T-cell (primary cell): ENCODE measurements around the gene MYO3A. TPM values are rescaled to one million over a fixed set of nuclear protein-coding genes. Genes with fewer than 3 reads are reported as not detected.

ENCODE experiments used
- ATAC-seq, 4 experiments: fragments of 200-7000 bp in 3 of 4; fragments of 150-1000 bp in 1 of 4; cut with Tn5 transposase; replicated peaks in 1 of 4; 1 replicate in 3 of 4; 2 replicates in 1 of 4; pipeline ENCODE4 v1.10.0; 2021; ENCODE audit warnings: moderate library complexity in 3 of 4, mild to moderate bottlenecking in 2 of 4, moderate number of reproducible peaks in 1 of 4
- CTCF ChIA-PET, 2 donors: fragments of 300-600 bp; sonication (Branson Sonifier 250); formaldehyde crosslinking; loops; one replicate each; lab custom pipeline; 2022; ENCODE audit warnings: antibody characterized with exemption in 2 of 2; lab: Charles Lee
- POLR2A ChIA-PET, 2 donors: fragments of 300-600 bp; sonication (Branson Sonifier 250); formaldehyde crosslinking; loops; one replicate each; lab custom pipeline; 2022; ENCODE audit warnings: antibody characterized with exemption in 2 of 2; lab: Charles Lee
- DNase-seq, 35 experiments: peaks; one replicate each; pipeline versions ENCODE4 v3.0.0 to v3.0.0-alpha.2; 2013 to 2023
- H3K27ac ChIP-seq: one replicate; pipeline ENCODE4 v1.5.1; 2013; ENCODE audit warnings: low read length
- H3K27me3 ChIP-seq, 2 experiments: replicated peaks in 1 of 2; 1 replicate in 1 of 2; 2 replicates in 1 of 2; pipeline versions ENCODE4 v1.6.1 to v1.7.0; 2013; ENCODE audit warnings: low read length in 1 of 2, mixed read lengths in 1 of 2; ENCODE audit not compliant: control insufficient read depth in 2 of 2, insufficient read depth in 2 of 2; ENCODE audit errors: extremely low read depth in 1 of 2
- H3K36me3 ChIP-seq, 2 donors: 1 replicate in 1 of 2; 2 replicates in 1 of 2; pipeline versions ENCODE4 v1.6.1 to v1.7.0; 2013; ENCODE audit warnings: low read length in 1 of 2; ENCODE audit not compliant: control insufficient read depth in 2 of 2, insufficient read depth in 1 of 2; ENCODE audit errors: extremely low read depth in 1 of 2
- H3K4me1 ChIP-seq, 2 experiments: 1 replicate in 1 of 2; 2 replicates in 1 of 2; pipeline versions ENCODE4 v1.6.1 to v1.7.0; 2013; ENCODE audit warnings: low read length in 2 of 2, mixed read lengths in 1 of 2; ENCODE audit not compliant: insufficient read depth in 2 of 2, control insufficient read depth in 1 of 2; ENCODE audit errors: extremely low read depth in 1 of 2
- H3K4me3 ChIP-seq, 2 donors: 1 replicate in 1 of 2; 2 replicates in 1 of 2; pipeline versions ENCODE4 v1.5.1 to v1.7.0; 2013; ENCODE audit warnings: mild to moderate bottlenecking in 2 of 2, low read length in 1 of 2, moderate library complexity in 1 of 2; ENCODE audit not compliant: control insufficient read depth in 1 of 2; ENCODE audit errors: extremely low read depth in 1 of 2
- H3K9me3 ChIP-seq: 2 replicates; pipeline ENCODE4 v1.7.0; 2013
- H3K27ac Mint-ChIP-seq, 2 donors: one replicate each; pipeline ENCODE4 v1.8.0; 2020 to 2021; ENCODE audit warnings: mild to moderate bottlenecking in 2 of 2, mixed read lengths in 2 of 2
- H3K27me3 Mint-ChIP-seq, 2 donors: one replicate each; pipeline ENCODE4 v1.8.0; 2021 to 2022; ENCODE audit warnings: mixed read lengths in 2 of 2
- H3K36me3 Mint-ChIP-seq: one replicate; pipeline ENCODE4 v1.8.0; 2021; ENCODE audit warnings: mixed read lengths
- H3K4me1 Mint-ChIP-seq, 3 donors: one replicate each; pipeline ENCODE4 v1.8.0; 2020 to 2022; ENCODE audit warnings: mixed read lengths in 3 of 3, mild to moderate bottlenecking in 1 of 3
- H3K4me3 Mint-ChIP-seq, 3 donors: one replicate each; pipeline ENCODE4 v1.8.0; 2020 to 2022; ENCODE audit warnings: mild to moderate bottlenecking in 3 of 3, mixed read lengths in 3 of 3, moderate library complexity in 3 of 3
- H3K9me3 Mint-ChIP-seq, 3 donors: one replicate each; pipeline ENCODE4 v1.8.0; 2020 to 2022; ENCODE audit warnings: mixed read lengths in 3 of 3
- WGBS: methylation state at CpG from one replicate; pipeline ENCODE4 v1.1.5; 2013; ENCODE audit warnings: missing lambda C conversion rate; ENCODE audit not compliant: insufficient coverage; 5-methylcytosine and 5-hydroxymethylcytosine counted together
- total RNA-seq, 35 experiments: library from RNA in 6 of 35; stranded (reverse) in 6 of 35; fragments of 120-200 nt in 1 of 35; gene quantifications; one replicate each; pipeline versions ENCODE4 v1.2.1 to v1.2.4 and lab custom pipeline; 2013 to 2026

Gene MYO3A
- total RNA-seq, 5 donors from 2014 or later (not counting 1 experiment from before 2014, with no cell fraction given), result 0.16 to 0.46 TPM; not detected in 3

GRCh38 chr10:25966844-25967243 lies 32.8 kb downstream of the MYO3A start:
- H3K36me3 Mint-ChIP-seq, result no peaks in the 10 kb centered on the region
- H3K4me3 ChIP-seq, result no peak overlapping the region
- H3K27me3 ChIP-seq, result peaks cover 0 to 4% of the 10 kb centered on the region in 2 experiments
- H3K36me3 ChIP-seq, result no peaks in the 10 kb centered on the region
- H3K9me3 ChIP-seq, result no peaks in the 10 kb centered on the region
- no peaks in the 10 kb centered on the region for H3K4me1 Mint-ChIP-seq
- no peaks in the 10 kb centered on the region for H3K4me1 ChIP-seq
- no peak overlapping the region for H3K4me3 Mint-ChIP-seq
- POLR2A ChIA-PET, result interaction anchor here in 1 of 2 donors (0.6 kb wide), 1 partner anchor 85 kb away, joined by 3 read pairs; no protein-coding TSS in a partner anchor
- H3K27ac ChIP-seq, result no peak overlapping the region
- H3K27me3 Mint-ChIP-seq, result peaks cover 13 to 21% of the 10 kb centered on the region in 2 donors
- no peak for DNase-seq
- no peak for ATAC-seq
- no peaks in the 10 kb centered on the region for H3K9me3 Mint-ChIP-seq
- no CpG with 5 or more reads among the region's 2 CpGs for WGBS
- H3K27ac Mint-ChIP-seq, result no peak overlapping the region
- CTCF ChIA-PET, result no interaction called here

DNA sequence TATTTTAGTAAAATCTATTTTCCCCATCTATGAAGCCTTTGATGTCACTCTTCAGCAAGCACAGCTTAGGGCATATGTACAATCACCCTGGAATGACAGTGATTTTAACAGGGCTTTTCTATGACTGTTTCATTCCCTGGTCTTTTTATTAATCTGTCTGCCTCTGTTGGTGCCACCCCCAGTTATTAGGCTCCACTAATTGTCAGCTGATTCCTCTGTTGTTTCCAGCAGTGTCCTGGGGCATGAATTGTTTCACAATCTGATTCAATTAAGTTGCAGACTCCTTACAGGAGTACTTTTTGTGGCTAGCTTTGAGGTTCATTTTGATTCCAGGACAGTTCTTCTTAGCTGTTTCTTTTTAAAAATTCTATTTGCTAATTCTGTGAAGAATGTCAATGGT lies 38.6 kb downstream of the MYO3A start:
- Mint-ChIP-seq H3K36me3 (no peaks in the 10 kb centered on the region), H3K27ac (no peak overlapping the region), H3K9me3 (no peaks in the 10 kb centered on the region), H3K4me1 (no peaks in the 10 kb centered on the region), H3K27me3 (peaks cover 0 to 21% of the 10 kb centered on the region in 2 donors), H3K4me3 (no peak overlapping the region)
- POLR2A ChIA-PET, result no interaction called here
- Histone ChIP-seq H3K27me3 (no peaks in the 10 kb centered on the region), H3K27ac (no peak overlapping the region), H3K4me1 (no peaks in the 10 kb centered on the region), H3K9me3 (no peaks in the 10 kb centered on the region), H3K4me3 (no peak overlapping the region), H3K36me3 (no peaks in the 10 kb centered on the region)
- no peak for ATAC-seq
- DNase-seq, result no peak
- CTCF ChIA-PET, result no interaction called here

DNA sequence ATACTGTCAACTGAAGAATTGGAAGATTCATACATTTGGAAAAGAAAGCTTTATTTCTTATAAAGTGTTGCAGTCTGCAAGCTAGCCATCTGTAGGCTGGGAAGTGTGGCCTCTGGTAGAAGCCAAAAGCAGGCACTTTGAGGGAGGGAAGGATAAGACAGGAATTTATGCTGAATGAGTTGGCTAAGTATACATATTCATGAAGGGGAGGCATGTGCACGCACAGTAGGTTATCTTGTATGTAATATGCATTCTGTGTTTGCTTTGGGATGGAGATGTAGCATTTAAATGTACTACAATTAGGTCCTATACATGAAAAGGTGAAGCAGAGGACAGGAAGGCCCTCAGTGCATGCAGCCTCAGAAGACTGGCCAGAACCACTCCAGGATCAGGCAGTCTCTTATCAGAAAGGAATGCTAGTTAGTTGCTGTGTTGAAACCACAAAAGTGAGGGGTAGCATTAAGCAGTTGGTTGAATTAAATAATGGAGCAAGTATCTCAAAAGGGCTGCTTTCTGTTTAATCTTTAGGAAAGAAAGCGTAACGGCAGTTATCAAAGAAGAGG lies 40.9 kb downstream of the MYO3A start:
- ChIA-PET POLR2A (no interaction called here), CTCF (no interaction called here)
- peaks cover 0 to 18% of the 10 kb centered on the region in 2 donors for H3K27me3 Mint-ChIP-seq
- Histone ChIP-seq H3K4me3 (no peak overlapping the region), H3K27ac (no peak overlapping the region), H3K9me3 (no peaks in the 10 kb centered on the region), H3K27me3 (no peaks in the 10 kb centered on the region), H3K36me3 (no peaks in the 10 kb centered on the region), H3K4me1 (no peaks in the 10 kb centered on the region)
- ATAC-seq, result no peak
- no peaks in the 10 kb centered on the region for H3K9me3 Mint-ChIP-seq
- no peak overlapping the region for H3K4me3 Mint-ChIP-seq
- no peaks in the 10 kb centered on the region for H3K36me3 Mint-ChIP-seq
- H3K27ac Mint-ChIP-seq, result no peak overlapping the region
- no peak for DNase-seq
- WGBS, result no CpG with 5 or more reads among the region's 3 CpGs
- no peaks in the 10 kb centered on the region for H3K4me1 Mint-ChIP-seq

GRCh38 chr10:25978771-25979170 lies 44.7 kb downstream of the MYO3A start:
- Histone ChIP-seq H3K4me1 (no peaks in the 10 kb centered on the region), H3K27me3 (peaks cover 0 to 5% of the 10 kb centered on the region in 2 experiments), H3K27ac (no peak overlapping the region), H3K4me3 (no peak overlapping the region), H3K36me3 (no peaks in the 10 kb centered on the region), H3K9me3 (no peaks in the 10 kb centered on the region)
- Mint-ChIP-seq H3K27ac (no peak overlapping the region), H3K36me3 (no peaks in the 10 kb centered on the region), H3K4me1 (no peaks in the 10 kb centered on the region), H3K27me3 (peaks cover 7 to 22% of the 10 kb centered on the region in 2 donors), H3K9me3 (peaks cover 3 to 7% (median 5%) of the 10 kb centered on the region in 3 donors), H3K4me3 (no peak overlapping the region)
- POLR2A ChIA-PET, result no interaction called here
- CTCF ChIA-PET, result no interaction called here
- no CpG with 5 or more reads among the region's 1 CpG for WGBS
- ATAC-seq, result no peak
- no peak for DNase-seq

DNA sequence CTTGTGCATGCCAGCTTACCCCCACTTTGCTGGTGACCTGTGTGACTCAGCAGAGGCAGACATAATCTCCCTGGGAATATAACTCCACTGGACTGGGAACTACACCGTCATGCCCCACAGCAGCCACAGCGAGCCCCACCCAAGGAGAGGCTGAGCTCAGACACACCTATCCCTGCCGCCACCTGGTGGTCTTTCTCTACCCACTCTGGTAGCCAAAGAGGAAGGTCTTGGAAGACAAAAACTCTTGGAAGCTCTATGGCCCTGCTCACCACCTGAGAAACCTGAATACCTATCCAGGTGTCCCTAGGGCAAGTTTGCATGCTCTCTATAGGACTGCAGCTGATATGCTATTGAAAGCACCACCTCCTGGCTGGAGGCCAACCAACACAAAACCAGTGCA lies 48.1 kb downstream of the MYO3A start:
- Histone ChIP-seq H3K36me3 (no peaks in the 10 kb centered on the region), H3K9me3 (no peaks in the 10 kb centered on the region), H3K27me3 (peaks cover 0 to 5% of the 10 kb centered on the region in 2 experiments), H3K4me1 (no peaks in the 10 kb centered on the region), H3K4me3 (no peak overlapping the region), H3K27ac (no peak overlapping the region)
- Mint-ChIP-seq H3K36me3 (no peaks in the 10 kb centered on the region), H3K27ac (no peak overlapping the region), H3K4me1 (no peaks in the 10 kb centered on the region), H3K27me3 (peaks cover 7 to 13% of the 10 kb centered on the region in 2 donors), H3K4me3 (no peak overlapping the region), H3K9me3 (peaks cover 3 to 9% (median 5%) of the 10 kb centered on the region in 3 donors)
- whole genome bisulfite sequencing, result 100% methylated on average over 1 of the region's 3 CpGs
- ATAC-seq (no peak), DNase-seq (no peak)
- CTCF ChIA-PET, result no interaction called here
- POLR2A ChIA-PET, result no interaction called here

GRCh38 chr10:25988583-25988982 lies 54.6 kb downstream of the MYO3A start:
- no peak for DNase-seq
- no CpG with 5 or more reads among the region's 2 CpGs for WGBS
- no peak for ATAC-seq
- ChIA-PET CTCF (no interaction called here), POLR2A (no interaction called here)
- Mint-ChIP-seq H3K4me1 (no peaks in the 10 kb centered on the region), H3K4me3 (no peak overlapping the region), H3K36me3 (no peaks in the 10 kb centered on the region), H3K27me3 (no peaks in the 10 kb centered on the region), H3K27ac (no peak overlapping the region), H3K9me3 (peaks cover 0 to 10% (median 3%) of the 10 kb centered on the region in 3 donors)
- Histone ChIP-seq H3K27ac (no peak overlapping the region), H3K4me1 (no peaks in the 10 kb centered on the region), H3K4me3 (no peak overlapping the region), H3K27me3 (no peaks in the 10 kb centered on the region), H3K9me3 (no peaks in the 10 kb centered on the region), H3K36me3 (no peaks in the 10 kb centered on the region)

DNA sequence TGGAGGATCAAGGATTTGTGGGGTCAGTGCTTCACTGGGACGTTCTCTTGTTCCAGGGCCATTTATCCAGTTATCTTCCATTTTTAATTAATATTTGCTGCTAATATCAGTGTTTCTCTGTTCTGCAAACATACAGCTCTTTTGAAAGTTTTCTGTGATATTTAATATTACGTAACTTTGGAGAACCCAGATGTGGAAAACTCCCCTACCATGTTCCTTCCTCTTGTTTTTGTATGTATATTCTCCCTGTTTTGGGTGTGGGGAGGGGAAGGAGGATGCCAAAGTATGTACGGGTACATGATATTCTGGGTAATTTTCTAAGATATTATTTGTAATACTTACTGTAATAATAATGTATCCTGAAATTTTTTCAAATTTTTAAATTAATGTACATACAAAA lies 55.9 kb downstream of the MYO3A start:
- H3K9me3 ChIP-seq, result no peaks in the 10 kb centered on the region
- H3K27me3 ChIP-seq, result no peaks in the 10 kb centered on the region
- H3K27ac Mint-ChIP-seq, result no peak overlapping the region
- WGBS, result no CpG with 5 or more reads among the region's 3 CpGs
- POLR2A ChIA-PET, result no interaction called here
- CTCF ChIA-PET, result no interaction called here
- no peaks in the 10 kb centered on the region for H3K36me3 ChIP-seq
- no peak overlapping the region for H3K4me3 ChIP-seq
- DNase-seq (no peak), ATAC-seq (no peak)
- H3K9me3 Mint-ChIP-seq, result peaks cover 0 to 17% (median 0%) of the 10 kb centered on the region in 3 donors
- H3K36me3 Mint-ChIP-seq, result no peaks in the 10 kb centered on the region
- H3K27me3 Mint-ChIP-seq, result peaks cover 0 to under 1% of the 10 kb centered on the region in 2 donors
- H3K4me1 ChIP-seq, result no peaks in the 10 kb centered on the region
- H3K4me3 Mint-ChIP-seq, result no peak overlapping the region
- H3K4me1 Mint-ChIP-seq, result no peaks in the 10 kb centered on the region
- no peak overlapping the region for H3K27ac ChIP-seq
